AG10803 (cell line): Measurements from ENCODE around the gene IL17B.
A peak's percentile ranks its signal among the peaks of the same experiment; 100 is the strongest.

Source experiments
- DNase-seq: peaks from one replicate; pipeline ENCODE4 v3.0.0; 2010; ENCODE audit warnings: low read depth
- H3K4me3 ChIP-seq: 2 replicates; pipeline ENCODE4 v1.5.1; 2011; ENCODE audit warnings: mild to moderate bottlenecking, low read length, control low read depth
- TF ChIP-seq, protein P1 (sequence below): conservative IDR thresholded peaks from 2 replicates; pipeline ENCODE4 v1.5.1; 2011; ENCODE audit warnings: mild to moderate bottlenecking, low read length, control low read depth, inconsistent platforms

The IL17B gene

DNA sequence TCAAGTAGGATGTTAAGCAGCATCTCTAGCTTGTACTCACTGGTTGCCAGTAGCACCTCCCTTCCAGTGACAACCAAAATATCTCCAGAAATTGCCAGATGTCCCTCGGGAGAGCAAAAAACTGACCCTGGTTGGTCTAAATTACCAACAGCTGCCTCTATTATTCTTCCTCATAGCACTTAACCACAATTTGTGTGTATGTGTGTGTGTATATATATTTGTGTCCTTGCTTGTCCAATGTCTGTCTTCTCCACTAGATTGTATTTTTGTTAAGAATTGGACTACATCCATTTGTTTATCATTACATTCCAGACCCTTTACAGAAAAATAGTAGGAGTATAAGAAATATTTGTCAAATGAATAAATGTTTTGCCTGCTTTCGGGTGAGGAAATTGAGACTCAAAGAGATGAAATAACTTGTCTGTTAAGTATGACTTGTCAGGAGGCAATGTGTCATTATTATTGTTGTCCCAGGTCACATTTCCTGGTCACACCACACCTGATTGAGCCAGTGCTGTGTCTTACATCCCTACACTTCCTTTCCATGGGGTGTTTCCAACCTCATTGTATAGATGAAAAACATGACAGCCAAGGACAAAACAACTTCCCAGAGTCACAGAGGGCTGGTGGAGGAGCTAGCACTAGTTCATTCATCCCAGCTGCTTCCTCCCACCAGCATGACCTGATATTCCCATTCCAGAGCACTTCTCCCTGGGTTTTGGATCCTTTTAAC is 45.2 kb downstream of the IL17B start:
- no peak overlapping the region for H3K4me3 ChIP-seq
- TF ChIP-seq, protein P1, sequence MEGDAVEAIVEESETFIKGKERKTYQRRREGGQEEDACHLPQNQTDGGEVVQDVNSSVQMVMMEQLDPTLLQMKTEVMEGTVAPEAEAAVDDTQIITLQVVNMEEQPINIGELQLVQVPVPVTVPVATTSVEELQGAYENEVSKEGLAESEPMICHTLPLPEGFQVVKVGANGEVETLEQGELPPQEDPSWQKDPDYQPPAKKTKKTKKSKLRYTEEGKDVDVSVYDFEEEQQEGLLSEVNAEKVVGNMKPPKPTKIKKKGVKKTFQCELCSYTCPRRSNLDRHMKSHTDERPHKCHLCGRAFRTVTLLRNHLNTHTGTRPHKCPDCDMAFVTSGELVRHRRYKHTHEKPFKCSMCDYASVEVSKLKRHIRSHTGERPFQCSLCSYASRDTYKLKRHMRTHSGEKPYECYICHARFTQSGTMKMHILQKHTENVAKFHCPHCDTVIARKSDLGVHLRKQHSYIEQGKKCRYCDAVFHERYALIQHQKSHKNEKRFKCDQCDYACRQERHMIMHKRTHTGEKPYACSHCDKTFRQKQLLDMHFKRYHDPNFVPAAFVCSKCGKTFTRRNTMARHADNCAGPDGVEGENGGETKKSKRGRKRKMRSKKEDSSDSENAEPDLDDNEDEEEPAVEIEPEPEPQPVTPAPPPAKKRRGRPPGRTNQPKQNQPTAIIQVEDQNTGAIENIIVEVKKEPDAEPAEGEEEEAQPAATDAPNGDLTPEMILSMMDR: no peak
- peak; percentile 35 for DNase-seq

DNA sequence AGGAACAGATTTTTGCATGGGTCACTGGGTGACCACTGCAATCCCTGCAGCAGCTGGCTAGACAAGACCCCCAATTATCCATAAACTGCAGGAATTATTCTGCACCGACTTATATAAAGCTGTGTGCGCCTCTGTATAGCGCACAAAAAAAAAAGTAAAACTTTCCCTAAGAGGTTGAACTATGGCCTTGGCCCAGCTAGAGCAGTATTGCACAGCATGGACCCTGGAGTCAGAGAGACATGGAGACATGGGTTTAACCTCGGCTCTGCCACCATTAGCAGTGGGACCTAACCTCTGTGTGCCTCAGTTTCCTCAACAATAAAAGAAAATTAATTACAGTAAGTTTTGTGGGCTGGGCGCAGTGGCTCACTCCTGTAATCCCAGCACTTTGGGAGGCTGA is 50.9 kb downstream of the IL17B start:
- TF ChIP-seq, protein P1: no peak
- no peak for DNase-seq
- no peak overlapping the region for H3K4me3 ChIP-seq

DNA sequence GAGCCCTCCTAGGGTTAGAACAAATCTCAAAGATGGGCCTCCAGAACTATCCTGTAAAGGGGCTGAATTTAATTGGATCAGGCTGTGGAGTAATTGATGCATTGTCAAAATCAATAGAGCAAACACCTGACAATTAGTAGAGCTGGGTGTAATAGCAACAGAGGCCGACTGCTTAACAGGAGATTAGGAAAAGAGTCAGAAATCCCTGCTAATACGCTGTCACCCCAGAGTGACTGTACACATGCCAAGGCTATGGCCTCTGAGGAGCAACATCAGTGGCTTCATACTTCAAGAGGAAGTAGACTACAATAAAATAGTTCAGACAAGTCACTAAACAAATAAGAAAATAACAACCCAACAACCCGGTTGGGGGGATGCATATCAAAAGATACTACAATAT is 52.5 kb downstream of the IL17B start:
- TF ChIP-seq, protein P1: no peak
- no peak overlapping the region for H3K4me3 ChIP-seq
- DNase-seq: no peak

DNA sequence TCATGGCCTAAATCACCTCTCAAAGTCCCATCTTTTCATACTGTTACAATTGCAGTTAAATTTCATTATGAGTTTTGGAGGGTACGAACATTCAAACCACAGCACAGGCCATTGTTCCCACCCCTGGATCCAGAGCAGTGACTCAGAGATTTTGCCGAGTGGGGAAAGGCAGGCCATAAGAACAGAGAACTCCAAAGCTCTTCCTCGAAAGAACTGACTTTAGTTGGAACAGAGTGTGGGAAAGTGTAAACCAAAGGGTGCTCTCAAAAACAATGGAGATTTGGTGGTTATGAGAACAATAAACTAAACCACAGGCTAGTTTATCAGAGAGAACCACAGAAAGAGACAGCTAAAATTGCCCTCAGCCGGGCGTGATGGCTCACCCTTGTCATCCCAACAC is 53.2 kb downstream of the IL17B start:
- no peak overlapping the region for H3K4me3 ChIP-seq
- TF ChIP-seq, protein P1: no peak
- DNase-seq: no peak

DNA sequence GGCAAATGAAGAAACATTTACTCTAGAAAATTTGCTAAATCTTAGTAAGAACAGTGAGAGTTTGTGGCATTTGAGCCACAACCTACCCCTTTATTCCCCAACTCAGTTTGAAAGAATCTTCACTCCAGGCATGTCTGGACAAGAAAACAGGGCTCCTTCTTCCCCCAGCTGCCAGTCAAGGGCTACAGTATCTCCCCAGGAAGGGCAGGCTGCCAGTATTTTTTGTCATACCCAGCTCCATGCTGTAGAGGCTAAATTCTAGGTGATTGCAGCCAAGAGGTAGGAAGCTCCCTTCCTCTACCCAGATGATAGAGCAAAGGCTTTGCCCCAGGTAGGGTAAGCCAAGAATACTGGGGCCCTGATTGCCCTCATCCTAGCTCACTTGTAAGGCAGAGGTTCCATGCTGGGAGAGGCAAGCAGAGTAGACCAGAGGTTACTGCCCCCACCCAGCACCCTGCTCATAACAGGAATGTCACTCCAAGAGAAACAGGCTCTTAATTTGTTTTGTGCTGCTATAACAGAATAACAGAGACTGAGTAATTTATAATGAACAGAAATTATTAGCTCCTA is 53.8 kb downstream of the IL17B start:
- DNase-seq: peak; percentile 23
- TF ChIP-seq, protein P1: no peak
- H3K4me3 ChIP-seq: no peak overlapping the region

DNA sequence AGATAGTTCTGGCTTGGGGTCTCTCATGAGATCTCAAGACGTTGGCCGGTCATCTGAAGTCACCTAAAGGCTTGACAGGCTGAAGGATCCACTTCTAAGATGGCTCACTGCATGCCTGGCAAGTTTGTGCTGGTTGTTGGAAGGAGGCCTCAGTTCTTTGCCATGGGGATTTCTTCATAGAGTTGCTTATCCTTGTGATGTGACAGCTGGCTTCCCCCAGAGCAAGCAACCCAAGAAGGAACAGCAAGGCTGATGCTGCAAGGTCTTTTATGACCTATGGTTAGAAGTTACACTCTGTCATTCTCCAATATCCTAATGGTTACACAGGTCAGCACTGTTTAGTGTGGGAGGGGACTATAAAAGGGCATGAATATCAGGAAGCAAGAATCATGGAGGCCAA is 54.5 kb downstream of the IL17B start:
- TF ChIP-seq, protein P1: no peak
- no peak for DNase-seq
- H3K4me3 ChIP-seq: no peak overlapping the region
